Dedifferentiated amniotic fluid mesenchymal stem cell (primary cell): ENCODE results near the gene MTA1.

Experiments used
- DNase-seq: peaks from one replicate; pipeline ENCODE4 v3.0.0-alpha.2; 2016; ENCODE audit errors: extremely low spot score

Gene MTA1

DNA sequence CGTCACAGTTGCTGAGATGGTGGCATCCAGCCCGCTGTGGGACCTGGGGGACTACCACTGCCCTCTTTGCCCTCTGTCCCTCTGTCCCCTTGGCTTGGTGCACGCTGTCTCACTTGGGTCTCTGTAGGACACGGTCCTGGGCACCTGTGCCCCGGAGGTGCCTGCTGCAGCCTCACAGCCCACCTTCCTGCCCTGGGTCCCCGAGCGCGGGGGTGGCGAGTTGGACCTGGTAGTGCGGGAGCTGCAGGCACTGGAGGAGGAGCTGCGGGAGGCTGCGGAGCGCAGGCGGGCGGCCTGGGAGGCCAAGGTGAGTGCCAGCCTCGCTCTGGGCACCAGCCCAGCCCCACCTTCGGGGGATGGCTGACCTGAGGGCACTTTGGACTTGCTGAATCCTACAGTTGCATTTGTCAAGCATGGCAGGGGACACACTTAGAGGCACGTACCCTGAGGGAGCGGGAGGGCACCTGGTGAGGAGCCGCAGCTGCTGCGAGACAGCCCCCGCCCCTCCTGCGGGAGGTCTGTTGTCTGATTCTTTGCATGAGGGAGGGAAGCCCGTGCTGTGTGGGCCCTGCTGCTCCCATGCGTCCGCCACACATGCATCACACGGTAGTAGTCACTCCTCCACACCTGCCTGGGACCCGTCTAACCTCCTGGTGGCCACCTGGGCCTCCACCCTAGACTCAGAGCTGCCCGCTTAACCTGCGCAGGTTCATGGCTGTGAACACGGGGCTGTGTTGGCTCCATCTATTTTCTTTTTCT lies 78.2 kb downstream of the MTA1 start:
- DNase-seq = no peak

DNA sequence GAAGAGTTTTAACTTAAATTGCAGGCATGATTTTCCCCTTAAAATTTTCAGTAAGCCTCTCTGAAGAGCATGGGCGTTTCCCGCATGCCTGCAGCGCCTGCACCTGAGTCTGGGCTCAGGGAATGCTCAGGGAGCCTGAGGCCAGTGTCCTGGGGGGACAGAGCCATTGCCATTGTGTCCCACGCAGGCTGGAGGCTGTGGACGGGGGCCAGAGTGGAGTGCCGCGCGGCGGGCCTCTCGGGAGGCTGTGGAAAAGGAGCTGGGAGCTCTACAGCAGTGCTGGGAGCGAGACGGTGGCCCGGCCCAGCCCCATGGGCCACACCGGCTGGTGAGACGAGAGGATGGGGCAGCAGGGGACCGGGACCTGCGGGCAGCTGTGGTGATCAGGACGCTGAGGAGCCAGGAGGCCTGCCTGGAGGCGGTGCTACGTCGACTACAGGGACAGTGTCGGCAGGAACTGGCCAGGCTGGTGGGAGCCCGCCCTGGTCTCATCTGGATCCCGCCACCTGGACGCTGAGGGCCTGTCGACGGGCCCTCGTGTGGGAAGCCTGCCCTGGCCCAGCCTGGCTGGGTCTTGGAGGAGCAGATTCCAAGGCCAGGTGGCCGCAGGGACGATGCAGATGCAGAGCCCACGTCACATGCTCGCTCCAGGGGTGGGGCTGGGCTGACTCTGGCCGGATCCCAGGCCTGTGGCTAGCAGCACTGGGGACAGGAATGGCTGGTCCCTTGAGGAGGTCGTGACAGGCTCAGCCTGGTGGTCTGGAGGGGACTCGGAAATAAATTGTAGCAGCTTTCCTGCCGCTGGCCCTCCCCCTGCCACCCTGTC lies 79.0 kb downstream of the MTA1 start:
- no peak for DNase-seq

DNA sequence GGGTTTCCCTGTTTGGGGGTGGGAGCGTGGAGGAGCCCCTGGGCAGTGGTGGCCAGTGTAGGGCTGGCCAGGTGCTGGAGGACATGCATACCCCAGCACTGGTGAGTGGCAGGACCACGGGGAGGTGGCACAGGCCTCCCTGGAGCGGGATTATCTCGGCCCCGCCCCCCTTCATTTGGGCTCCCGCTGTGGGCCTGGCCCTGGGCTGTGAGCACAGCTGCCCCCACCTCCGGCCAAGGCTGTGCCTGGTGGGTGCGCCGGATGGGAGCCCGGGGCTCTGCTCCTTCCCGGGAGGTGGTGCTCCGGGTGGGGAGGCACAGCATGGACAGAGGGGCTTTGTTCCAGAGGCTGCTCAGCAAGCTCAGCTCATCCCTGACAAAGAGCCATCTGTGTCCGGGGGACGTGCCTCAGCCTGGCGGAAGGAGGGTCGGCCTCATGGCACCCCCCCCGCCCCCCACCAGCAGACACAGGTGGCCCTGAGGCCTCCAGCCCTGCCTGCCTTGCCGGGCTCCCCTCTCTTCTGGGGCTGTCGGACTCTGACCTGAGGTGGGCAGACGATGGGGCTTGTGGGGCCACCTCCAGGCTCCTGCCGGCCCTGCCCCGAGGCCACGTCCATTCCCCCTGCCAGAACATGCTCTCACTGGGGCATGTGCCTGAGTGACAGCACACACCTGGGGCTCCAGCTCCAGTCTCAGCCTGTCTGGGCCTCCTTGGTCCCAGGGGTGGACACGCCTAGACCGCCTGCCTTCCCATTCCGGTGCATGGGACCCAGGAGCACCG lies 79.8 kb downstream of the MTA1 start:
- no peak for DNase-seq

DNA sequence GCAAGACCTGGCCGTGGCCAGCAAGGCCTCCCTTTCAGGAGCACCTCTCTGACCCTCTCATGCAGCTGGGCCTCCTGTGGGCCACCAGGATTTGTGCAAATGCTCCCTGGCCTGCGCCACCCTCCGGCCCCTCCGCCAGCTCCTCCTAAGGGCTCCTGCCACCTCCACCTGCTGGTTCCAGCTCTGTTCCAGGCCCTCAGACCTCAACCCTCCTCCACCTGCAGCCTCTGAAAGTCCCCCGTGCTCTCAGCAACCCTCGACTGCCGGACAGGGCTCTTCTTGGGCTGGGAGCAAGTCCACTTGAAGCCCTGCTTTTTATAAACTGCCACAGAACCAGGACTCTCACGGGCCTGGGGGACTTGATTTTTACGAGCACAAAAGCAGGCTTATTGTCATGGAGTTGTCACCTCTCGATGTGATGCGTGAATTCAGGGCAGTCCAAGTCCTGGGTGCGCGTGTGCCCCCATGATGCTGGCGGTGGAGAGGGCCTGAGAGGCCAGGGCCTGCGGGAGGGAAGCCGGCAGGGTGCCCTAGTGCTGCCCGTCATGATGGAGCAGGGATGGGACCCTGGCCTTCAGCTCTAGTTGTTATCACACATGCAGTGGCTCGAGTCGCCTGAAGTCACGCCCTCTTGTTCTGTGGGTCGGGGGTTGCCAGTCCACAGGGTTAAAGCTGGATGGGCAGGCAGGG lies 80.6 kb downstream of the MTA1 start:
- no peak for DNase-seq

DNA sequence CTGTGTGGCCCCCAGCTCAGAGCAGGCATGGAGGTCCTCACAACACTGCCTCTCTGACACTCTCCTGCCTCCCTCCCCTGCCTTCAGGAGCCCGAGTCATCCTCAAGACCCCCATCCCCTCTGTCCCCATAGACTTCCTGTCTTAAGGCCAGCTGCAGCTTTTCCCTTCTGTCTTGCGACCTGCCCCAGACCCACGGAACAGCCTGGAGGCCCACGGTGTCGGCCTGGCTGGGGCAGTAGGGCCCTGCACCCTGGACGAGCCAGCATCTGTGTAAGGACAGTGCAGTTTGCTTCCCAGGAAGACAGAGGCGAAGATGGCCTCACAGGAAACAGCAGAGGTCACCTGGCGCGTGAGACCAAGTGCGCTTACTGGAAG lies 81.1 kb downstream of the MTA1 start:
- DNase-seq = no peak

DNA sequence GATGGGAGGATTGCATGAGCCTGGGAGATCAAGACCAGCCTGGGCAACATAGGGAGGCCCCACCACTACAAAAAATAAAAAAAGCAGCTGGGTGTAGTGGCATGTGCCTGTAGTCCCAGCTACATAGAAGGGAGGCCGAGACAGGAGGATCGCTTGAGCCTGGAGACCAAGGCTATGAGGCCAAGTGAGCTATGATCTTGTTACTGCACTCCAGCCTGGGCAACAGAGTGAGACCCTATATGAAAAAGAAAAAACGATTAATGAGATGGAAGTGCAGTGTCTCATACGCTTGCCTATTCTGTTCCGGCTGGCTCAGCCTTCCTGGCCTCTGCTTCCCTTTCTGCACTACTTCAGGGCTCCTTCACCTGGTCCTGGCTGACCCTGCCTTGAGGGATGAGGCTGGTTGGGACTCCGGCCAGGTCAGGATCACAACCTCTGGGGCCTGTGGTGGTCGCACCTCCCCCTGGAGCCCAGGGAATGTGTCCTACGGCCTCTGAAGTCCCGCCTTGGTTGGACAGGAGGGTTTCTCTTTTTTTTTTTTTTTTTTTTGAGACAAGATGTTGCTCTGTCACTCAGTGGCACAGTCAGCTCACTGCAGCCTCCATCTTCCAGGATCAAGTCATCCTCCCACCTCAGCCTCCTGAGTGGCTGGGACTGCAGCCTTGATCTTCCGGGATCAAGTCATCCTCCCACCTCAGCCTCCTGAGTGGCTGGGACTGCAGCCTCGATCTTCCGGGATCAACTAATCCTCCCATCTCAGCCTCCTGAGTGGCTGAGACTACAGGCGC lies 82.1 kb downstream of the MTA1 start:
- no peak for DNase-seq

DNA sequence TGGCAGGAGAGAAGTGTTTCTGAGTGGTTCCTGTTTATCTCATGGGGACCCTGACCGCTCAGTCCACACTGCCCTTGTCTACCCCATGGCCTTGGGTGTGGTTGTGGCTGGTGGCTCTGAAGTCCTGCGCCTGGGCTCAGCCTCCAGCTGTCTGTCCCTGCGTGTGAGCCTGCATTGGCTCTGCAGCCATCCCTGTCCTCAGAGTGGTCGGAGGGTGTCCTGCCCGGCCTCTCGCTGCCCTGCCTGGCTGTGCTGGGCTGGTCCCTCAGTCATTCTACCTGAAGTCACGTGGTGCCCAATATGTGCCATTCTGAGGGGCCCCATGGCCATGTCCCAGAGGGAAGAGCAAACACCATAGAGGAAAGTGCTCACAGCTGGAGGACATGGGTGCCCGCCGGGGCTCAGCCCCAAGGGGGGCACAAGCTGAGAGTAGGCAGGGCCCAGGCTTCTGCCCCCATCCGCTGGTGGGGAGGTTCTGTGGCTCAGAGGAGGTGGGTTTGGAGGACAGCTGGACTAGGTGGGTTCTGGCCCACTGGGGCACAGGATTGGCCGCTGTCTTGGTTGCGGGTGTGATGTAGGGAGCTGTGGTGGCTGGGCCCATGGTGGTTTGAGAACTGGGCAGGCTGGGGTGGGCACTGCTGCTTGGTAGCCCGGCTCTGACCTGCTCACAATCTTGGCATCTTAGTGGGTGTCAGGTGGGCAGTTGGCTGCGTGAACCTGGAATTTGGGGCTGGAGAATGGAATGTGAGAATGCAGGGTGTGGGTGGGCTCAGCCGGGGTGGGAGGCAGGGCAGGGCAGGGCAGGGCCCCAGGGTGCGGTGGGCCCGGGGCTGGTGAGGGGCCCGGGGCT lies 83.0 kb downstream of the MTA1 start:
- DNase-seq = no peak

DNA sequence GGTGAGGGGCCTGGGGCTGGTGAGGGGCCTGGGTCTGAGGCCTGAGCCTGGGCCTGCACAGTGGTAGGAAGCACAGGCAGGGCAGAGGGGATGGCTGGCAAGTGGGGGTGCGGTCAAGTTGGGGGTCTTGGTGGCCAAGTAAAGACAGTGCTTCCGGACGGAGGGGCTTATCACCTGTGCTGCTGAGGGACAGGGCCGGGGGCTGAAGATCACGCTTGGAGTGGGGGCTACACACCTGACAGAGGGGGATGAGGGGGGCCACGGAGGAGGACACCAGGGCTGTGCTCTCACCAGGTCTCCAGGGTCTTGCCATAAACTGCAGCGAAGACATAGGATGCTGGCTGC lies 83.6 kb downstream of the MTA1 start:
- no peak for DNase-seq

DNA sequence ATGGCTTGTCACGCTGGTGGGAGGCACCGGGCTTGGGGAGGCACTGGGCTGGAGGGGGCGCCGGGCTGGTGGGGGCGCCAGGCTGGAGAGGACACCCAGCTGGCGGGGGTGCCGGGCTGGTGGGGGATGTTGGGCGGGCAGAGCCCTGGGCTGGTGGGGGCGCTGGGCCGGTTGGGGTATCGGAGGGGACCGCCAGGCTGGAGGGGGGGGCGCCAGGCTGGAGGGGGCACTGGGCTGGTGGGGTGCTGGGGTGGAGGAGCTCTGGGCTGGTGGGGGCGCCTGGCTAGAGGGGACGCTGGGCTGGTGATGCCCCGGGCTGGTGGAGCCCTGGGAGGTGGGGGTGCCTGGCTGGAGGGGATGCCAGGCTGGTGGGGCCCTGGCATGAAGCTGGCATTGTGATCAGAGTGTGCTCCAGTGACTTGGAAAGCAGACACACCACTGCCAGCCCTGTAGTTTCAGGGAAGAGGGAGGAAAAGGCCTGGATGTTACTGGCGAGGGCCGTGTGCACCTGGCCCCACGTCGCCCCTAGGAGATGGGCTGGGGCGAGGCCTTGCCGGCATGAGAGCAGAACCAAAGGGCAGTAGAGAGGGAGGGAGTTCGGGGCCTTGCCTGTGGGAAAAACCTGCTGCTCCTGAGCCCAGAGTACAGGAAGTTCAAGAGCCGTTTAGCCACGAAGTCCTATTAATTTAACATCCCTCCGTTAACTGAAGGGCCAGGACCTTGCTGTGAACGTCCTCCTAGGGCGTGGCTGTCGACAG lies 84.5 kb downstream of the MTA1 start:
- no peak for DNase-seq

DNA sequence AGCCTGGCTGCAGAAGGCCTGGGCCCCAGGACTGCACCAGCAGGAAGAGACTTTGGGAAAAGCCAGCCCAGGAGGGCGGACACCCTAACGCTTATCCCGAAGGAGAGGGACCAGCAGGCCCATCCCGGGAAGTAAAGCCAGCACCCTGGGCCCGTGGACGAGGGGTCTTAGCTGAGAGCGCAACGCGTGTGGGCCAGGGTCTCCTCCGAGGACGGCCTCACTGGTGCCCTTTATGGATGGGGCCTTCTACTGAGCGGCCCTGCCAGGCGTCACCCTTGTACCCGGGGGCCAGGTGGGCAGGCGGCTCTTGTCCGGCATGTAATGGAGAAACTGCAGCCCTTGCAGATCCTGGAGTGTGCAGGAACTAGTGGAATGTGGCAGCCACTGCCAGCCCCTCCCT lies 85.5 kb downstream of the MTA1 start:
- DNase-seq = no peak

DNA sequence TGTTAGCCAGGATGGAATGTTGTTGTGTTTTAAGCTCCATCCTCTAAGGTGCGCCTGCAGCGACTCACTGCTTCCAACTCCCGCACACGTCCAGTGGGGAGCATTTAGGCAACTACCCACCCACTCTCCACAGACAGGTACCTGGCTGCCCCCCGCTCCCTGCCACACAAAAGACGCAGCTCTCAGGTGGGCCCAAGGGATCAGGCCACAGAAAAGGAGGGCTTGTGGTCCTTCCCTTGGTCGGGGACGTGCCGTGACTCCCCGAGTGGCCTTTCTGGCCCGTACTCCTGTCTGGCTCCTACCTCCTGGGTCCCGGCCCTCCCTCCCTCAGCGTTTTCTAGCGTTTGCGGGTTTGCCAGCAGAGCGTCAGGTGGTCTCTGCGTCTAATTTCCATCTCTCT lies 87.6 kb downstream of the MTA1 start:
- no peak for DNase-seq

DNA sequence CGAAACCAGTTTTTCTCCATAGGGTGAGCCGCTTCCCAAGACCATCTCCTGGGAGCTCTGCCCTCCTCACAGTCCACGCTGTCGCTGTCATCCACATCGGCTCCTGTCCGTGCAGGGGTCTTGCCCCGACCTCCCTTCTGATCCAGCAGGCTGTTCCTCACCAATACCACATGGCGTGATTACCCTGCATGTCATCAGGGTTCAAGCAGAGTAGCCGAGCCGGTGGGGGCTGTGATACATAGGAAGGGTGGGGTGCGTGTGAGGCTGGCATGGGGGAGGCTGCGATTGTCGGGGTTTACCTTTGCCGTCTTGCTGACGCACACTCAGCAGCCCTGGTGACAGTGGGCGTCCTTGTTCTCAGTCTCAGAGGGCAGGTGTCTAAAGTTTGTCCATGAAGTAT lies 88.4 kb downstream of the MTA1 start:
- no peak for DNase-seq

DNA sequence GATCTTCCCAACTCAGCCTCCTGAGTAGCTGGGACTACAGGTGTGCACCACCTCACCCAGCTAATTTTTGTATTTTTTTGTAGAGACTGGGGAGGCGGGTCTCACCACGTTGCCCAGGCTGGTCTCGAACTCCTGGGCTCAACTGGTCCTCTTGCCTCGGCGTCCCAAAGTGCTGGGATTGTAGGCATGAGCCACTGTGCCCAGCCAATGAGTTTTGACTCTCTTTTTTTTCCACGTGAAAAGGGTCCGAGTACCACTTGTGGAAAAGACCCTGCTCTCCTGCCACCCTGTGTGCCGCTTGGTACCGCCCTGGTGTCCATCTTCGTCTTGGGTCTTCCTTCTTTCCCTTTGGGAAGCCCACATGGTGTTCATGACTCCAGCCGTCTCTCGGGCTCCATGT lies 89.0 kb downstream of the MTA1 start:
- DNase-seq = no peak

DNA sequence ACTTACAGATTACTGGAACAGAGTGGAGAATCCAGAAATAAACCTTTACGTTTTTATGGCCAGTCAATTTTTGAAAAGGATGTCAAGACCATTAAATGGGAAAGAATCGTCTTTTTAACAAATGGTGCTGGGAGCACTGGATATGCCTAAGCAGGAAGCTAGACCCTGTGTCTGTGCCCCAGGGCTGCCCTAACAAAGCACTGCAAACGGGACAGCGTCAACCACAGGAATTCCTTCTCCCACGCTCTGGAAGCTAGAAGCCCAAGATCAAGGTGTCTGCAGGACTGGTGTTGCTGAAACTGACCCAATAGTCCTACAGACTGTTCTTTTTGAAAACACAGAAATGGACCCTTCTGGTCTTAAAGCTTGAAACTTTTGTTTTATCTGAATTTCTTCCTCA lies 97.5 kb downstream of the MTA1 start:
- DNase-seq = no peak

DNA sequence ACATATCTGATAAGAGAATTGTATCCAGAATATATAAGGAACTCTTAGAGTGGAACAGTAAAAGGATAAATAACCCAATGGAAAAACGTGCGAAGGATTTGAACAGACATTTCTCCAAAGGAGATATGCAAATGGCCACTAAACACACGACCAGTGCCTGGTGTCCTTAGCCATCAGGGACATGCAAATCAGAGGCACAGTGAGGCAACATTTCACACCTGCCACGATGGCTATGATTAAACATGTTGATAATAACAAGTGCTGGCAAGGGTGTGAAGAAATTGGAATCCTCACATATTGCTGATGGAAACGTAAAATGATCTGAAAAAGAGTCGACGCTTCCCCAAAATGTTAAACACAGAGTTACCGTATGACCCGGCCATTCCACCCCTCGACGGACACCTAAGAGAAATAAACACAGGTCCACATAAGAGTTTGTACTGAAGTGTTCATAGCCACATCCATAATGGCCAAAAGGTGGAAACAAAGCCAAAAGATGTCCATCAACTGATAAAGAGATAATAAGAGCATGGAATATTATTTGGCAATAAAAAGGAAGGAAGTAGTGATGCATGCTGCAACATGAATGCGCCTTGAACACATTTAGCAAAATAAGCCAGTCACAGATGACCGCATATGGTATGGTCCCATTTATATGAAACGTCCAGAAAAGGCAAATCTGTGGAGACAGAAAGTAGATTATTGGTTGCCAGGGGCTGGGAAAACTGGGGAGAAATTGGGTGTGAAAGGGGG lies 100.5 kb downstream of the MTA1 start:
- no peak for DNase-seq
